ENCODE data around the gene NDUFA1. TPM values are rescaled to one million over a fixed set of nuclear protein-coding genes. Genes with fewer than 3 reads are reported as not detected.
A peak's percentile ranks its signal among the peaks of the same experiment; 100 is the strongest.
"Not testable (repeated sequence)": the region's sequence is repeated elsewhere in the genome, so short reads cannot be mapped to it uniquely, and the experiment has no call there.

The NDUFA1 gene
- total RNA-seq, 2 donors from 2014 or later: 63.9 to 87.5 TPM

DNA sequence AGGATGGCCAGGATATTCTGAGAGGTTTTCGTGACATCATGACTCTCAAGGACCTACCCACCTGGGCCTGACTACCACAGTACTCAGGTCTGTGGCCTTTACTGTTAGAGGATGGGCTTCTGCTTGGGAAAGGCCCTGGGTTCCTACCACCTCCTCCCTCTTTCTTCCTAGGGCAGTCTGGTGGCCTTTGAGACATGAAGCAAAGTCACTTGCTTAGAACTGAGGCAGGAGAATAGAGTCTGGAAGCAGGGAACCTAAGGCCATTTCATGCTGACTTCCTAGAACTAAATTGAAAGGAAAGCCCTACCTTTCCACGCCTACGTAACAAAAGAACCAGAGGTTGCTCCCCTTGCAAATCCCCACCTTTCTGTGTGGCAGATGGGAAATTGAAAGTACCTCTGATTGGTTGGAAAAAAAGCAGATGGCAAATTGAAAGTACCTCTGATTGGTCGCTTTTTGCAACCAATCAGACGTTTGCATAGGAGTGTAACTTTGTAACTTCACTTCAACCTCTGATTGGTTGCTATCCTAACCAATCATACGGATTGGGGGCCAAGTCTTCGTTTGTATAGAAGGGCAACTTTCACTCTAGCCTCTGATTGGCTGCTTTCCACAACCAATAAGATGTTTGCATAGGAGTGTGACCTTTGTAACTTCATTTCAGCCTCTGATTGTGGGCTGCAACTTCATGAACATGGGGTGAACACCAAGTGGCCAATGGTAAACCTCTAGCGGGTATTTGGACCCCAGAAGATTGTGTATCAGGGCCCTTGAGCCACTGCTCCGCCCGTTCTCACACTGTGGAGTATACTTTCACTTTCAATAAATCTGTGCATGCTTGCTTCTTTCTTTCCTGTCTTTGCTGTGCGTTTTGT, 14.2 kb downstream of the NDUFA1 start:
- Mint-ChIP-seq H3K27ac (no peak overlapping the region), H3K9me3 (peaks cover 52% of the 10 kb centered on the region)

GRCh38 chrX:119887721-119888425, 16.2 kb downstream of the NDUFA1 start:
- no peaks in the 10 kb centered on the region for H3K36me3 ChIP-seq (ENCODE audit: control insufficient read depth, insufficient read depth, low read length)
- peak overlapping the region; percentile 58 for H3K4me3 ChIP-seq (ENCODE audit: low read length)
- H3K9me3 ChIP-seq (ENCODE audit: control insufficient read depth, low read length): no peaks in the 10 kb centered on the region
- no peaks in the 10 kb centered on the region for H3K4me1 Mint-ChIP-seq
- peak; percentile 79 for TF ChIP-seq CTCF (conservative IDR thresholded peaks at IDR 0.05)
- H3K27me3 ChIP-seq (ENCODE audit: control insufficient read depth, insufficient read depth, low read length, poor library complexity, severe bottlenecking): no peaks in the 10 kb centered on the region
- H3K27ac Mint-ChIP-seq: no peak overlapping the region
- no peaks in the 10 kb centered on the region for H3K4me1 ChIP-seq (ENCODE audit: control insufficient read depth, insufficient read depth, low read length)
- H3K27ac ChIP-seq (ENCODE audit: low read depth, low read length): no peak overlapping the region
- DNase-seq: peak; percentile 94
- H3K9ac ChIP-seq (ENCODE audit: extremely low read depth, low read length, poor library complexity, severe bottlenecking): no peak overlapping the region
- H3K27me3 Mint-ChIP-seq (ENCODE audit: insufficient read depth): no peaks in the 10 kb centered on the region
- 13 to 20% methylated on average over 1 to 35 of the region's 40 CpGs for WGBS, 2 experiments (ENCODE audit: insufficient coverage in 1 of 2, insufficient read length in 1 of 2)
- peak overlapping the region; percentile 51 for H3K4me3 Mint-ChIP-seq
- no peaks in the 10 kb centered on the region for H3K36me3 Mint-ChIP-seq (ENCODE audit: low read depth)
- peaks cover 55% of the 10 kb centered on the region for H3K9me3 Mint-ChIP-seq

More for the DNA sequence above, 14.2 kb downstream of the NDUFA1 start:
- no peak overlapping the region for H3K4me3 Mint-ChIP-seq
- H3K9me3 ChIP-seq (ENCODE audit: control insufficient read depth, low read length): no peaks in the 10 kb centered on the region
- H3K4me1 Mint-ChIP-seq: no peaks in the 10 kb centered on the region
- no peak for TF ChIP-seq CTCF (conservative IDR thresholded peaks at IDR 0.05)
- 91% methylated on average over 7 to 10 of the region's 11 CpGs for WGBS, 2 experiments (ENCODE audit: insufficient coverage in 1 of 2, insufficient read length in 1 of 2)
- H3K27me3 Mint-ChIP-seq (ENCODE audit: insufficient read depth): no peaks in the 10 kb centered on the region
- no peak overlapping the region for H3K4me3 ChIP-seq (ENCODE audit: low read length)
- no peak for DNase-seq
- H3K36me3 Mint-ChIP-seq (ENCODE audit: low read depth): no peaks in the 10 kb centered on the region
- H3K36me3 ChIP-seq (ENCODE audit: control insufficient read depth, insufficient read depth, low read length): no peaks in the 10 kb centered on the region
- no peaks in the 10 kb centered on the region for H3K4me1 ChIP-seq (ENCODE audit: control insufficient read depth, insufficient read depth, low read length)
- no peaks in the 10 kb centered on the region for H3K27me3 ChIP-seq (ENCODE audit: control insufficient read depth, insufficient read depth, low read length, poor library complexity, severe bottlenecking)
- H3K9ac ChIP-seq (ENCODE audit: extremely low read depth, low read length, poor library complexity, severe bottlenecking): no peak overlapping the region
- no peak overlapping the region for H3K27ac ChIP-seq (ENCODE audit: low read depth, low read length)

DNA sequence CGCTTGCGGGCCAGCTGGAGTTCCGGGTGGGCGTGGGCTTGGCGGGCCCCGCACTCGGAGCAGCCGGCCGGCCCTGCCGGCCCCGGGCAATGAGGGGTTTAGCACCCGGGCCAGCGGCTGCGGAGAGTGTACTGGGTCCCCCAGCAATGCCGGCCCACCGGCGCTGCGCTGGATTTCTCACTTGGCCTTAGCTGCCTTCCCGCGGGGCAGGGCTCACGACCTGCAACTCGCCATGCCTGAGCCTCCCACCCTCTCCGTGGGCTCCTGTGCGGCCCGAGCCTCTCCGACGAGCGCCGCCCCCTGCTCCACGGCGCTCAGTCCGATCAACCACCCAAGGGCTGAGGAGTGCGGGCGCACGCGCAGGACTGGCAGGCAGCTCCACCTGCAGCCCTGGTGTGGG, 19.0 kb downstream of the NDUFA1 start:
- H3K9me3 ChIP-seq (ENCODE audit: control insufficient read depth, low read length); H3K27ac Mint-ChIP-seq; H3K27me3 ChIP-seq (ENCODE audit: control insufficient read depth, insufficient read depth, low read length, poor library complexity, severe bottlenecking); H3K9ac ChIP-seq (ENCODE audit: extremely low read depth, low read length, poor library complexity, severe bottlenecking); H3K36me3 ChIP-seq (ENCODE audit: control insufficient read depth, insufficient read depth, low read length); H3K4me1 Mint-ChIP-seq; H3K36me3 Mint-ChIP-seq (ENCODE audit: low read depth); H3K27me3 Mint-ChIP-seq (ENCODE audit: insufficient read depth); H3K27ac ChIP-seq (ENCODE audit: low read depth, low read length); H3K4me3 ChIP-seq (ENCODE audit: low read length); H3K4me1 ChIP-seq (ENCODE audit: control insufficient read depth, insufficient read depth, low read length); DNase-seq; H3K4me3 Mint-ChIP-seq: not testable (repeated sequence)
- WGBS, 2 experiments (ENCODE audit: insufficient coverage in 1 of 2, insufficient read length in 1 of 2): 99 to 100% methylated on average over 2 to 25 of the region's 36 CpGs
- peaks cover 46% of the 10 kb centered on the region for H3K9me3 Mint-ChIP-seq

DNA sequence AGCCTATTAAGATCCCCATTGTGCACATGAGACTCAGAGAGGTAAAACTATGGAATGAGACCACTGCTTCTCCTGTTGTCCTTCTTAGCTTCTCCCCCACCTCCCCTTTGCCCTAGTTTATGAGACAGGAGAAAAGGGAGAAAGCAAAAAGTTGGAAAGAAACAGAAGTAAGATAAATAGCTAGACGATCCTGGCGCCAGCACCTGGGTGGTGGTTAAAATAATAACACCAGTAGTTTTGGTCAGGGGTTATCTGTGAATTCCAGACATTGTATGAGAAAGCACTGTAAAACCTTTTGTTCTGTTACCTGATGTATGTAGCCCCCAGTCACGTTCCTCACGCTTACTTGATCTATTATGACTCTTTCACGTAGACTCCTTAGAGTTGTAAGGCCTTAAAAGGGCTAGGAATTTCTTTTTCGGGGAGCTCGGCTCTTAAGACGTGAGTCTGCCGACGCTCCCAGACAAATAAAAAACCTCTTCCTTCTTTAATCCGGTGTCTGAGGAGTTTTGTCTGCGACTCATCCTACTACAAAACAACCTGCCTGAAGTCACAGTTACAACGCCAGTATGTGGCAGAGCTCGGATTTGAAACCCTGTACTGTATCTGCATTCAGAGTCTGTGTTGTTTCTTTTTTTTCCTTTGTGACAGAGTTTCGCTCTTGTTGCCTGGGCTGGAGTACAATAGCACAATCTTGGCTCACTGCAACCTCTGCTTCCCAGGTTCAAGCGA, 20.5 kb downstream of the NDUFA1 start:
- H3K4me3 ChIP-seq (ENCODE audit: low read length); H3K27ac Mint-ChIP-seq; H3K36me3 Mint-ChIP-seq (ENCODE audit: low read depth); H3K9ac ChIP-seq (ENCODE audit: extremely low read depth, low read length, poor library complexity, severe bottlenecking); H3K27ac ChIP-seq (ENCODE audit: low read depth, low read length); DNase-seq; H3K4me3 Mint-ChIP-seq; H3K4me1 Mint-ChIP-seq; H3K4me1 ChIP-seq (ENCODE audit: control insufficient read depth, insufficient read depth, low read length); H3K27me3 ChIP-seq (ENCODE audit: control insufficient read depth, insufficient read depth, low read length, poor library complexity, severe bottlenecking); H3K36me3 ChIP-seq (ENCODE audit: control insufficient read depth, insufficient read depth, low read length); H3K27me3 Mint-ChIP-seq (ENCODE audit: insufficient read depth); H3K9me3 ChIP-seq (ENCODE audit: control insufficient read depth, low read length): not testable (repeated sequence)
- WGBS, 2 experiments (ENCODE audit: insufficient coverage in 1 of 2, insufficient read length in 1 of 2): 87 to 94% methylated on average over 3 to 16 of the region's 16 CpGs
- peaks cover 44% of the 10 kb centered on the region for H3K9me3 Mint-ChIP-seq

Measured in endodermal cell (in vitro differentiated cells).